Liver (tissue), 3 donors: ENCODE results near the gene NNT.
"Not testable (repeated sequence)": the region's sequence is repeated elsewhere in the genome, so short reads cannot be mapped to it uniquely, and the experiment has no call there.

ENCODE experiments used
- CTCF ChIP-seq: fragments of 150-350 bp; IDR thresholded peaks from 2 replicates; pipeline ENCODE4 v1.5.1; 2017; ENCODE audit warnings: improper control_type of control experiment, low read depth, low read length; ENCODE audit not compliant: missing input control
- EGR1 ChIP-seq, 2 donors: IDR thresholded peaks; 2 replicates each; pipeline ENCODE4 v1.6.1; 2016 to 2018; ENCODE audit warnings: antibody characterized with exemption in 2 of 2, low read depth in 2 of 2
- JUND ChIP-seq, 2 donors: IDR thresholded peaks; 2 replicates each; pipeline ENCODE4 v1.6.1; 2016; ENCODE audit warnings: antibody characterized with exemption in 2 of 2
- MAX ChIP-seq: IDR thresholded peaks from 2 replicates; pipeline ENCODE4 v1.6.1; 2016; ENCODE audit warnings: antibody characterized with exemption
- NR2F2 ChIP-seq: IDR thresholded peaks from 2 replicates; pipeline ENCODE4 v1.6.1; 2016; ENCODE audit warnings: antibody characterized with exemption
- RAD21 ChIP-seq, 2 donors: IDR thresholded peaks; 2 replicates each; pipeline ENCODE4 v1.6.1; 2016; ENCODE audit warnings: antibody characterized with exemption in 2 of 2, mild to moderate bottlenecking in 2 of 2
- REST ChIP-seq: IDR thresholded peaks from 2 replicates; pipeline ENCODE4 v1.6.1; 2016; ENCODE audit warnings: antibody characterized with exemption, mild to moderate bottlenecking
- SP1 ChIP-seq: IDR thresholded peaks from 2 replicates; pipeline ENCODE4 v1.6.1; 2018; ENCODE audit warnings: antibody characterized with exemption, mild to moderate bottlenecking
- TAF1 ChIP-seq: conservative IDR thresholded peaks from 2 replicates; pipeline ENCODE4 v1.6.1; 2016; ENCODE audit warnings: antibody characterized with exemption, mild to moderate bottlenecking
- YY1 ChIP-seq: IDR thresholded peaks from 2 replicates; pipeline ENCODE4 v1.6.1; 2016; ENCODE audit warnings: antibody characterized with exemption, mild to moderate bottlenecking
- ZBTB33 ChIP-seq: IDR thresholded peaks from 2 replicates; pipeline ENCODE4 v1.6.1; 2016; ENCODE audit warnings: antibody characterized with exemption
- donor health status: healthy.
- donor health status: healthy.

GRCh38 chr5:43719783-43720182 lies 116.8 kb downstream of the NNT start:
- TF ChIP-seq CTCF; YY1; EGR1 (IDR thresholded peaks at IDR 0.05; ENCODE audit: low read depth in 2 of 2); REST; ZBTB33; JUND (IDR thresholded peaks at IDR 0.05); SP1; RAD21 (IDR thresholded peaks at IDR 0.05); MAX; NR2F2; TAF1: not testable (repeated sequence)
